SK-N-SH treated with all-trans-retinoic acid at 6 μM for 48 hours (cell line): ENCODE measurements around the gene EDNRB.

Experiments used
- ATAC-seq: fragments of 200-7000 bp; cut with Tn5 transposase; 3 replicates; pipeline ENCODE4 v1.9.1; 2020; ENCODE audit warnings: mild to moderate bottlenecking, moderate library complexity
- ARNTL ChIP-seq: fragments of 450-650 bp; formaldehyde crosslinking; IDR thresholded peaks from 2 replicates; pipeline ENCODE4 v1.5.0; 2020; ENCODE audit warnings: low read depth, mild to moderate bottlenecking, moderate library complexity, borderline replicate concordance
- BACH2 ChIP-seq: fragments of 250-450 bp; sonication (Bioruptor Pico); IDR thresholded peaks from 2 replicates; pipeline ENCODE4 v1.9.0; 2021; ENCODE audit warnings: mild to moderate bottlenecking, borderline replicate concordance
- CREB5 ChIP-seq: fragments of 250-450 bp; sonication (Bioruptor Pico); IDR thresholded peaks from 2 replicates; pipeline ENCODE4 v1.5.1; 2020; ENCODE audit warnings: low read depth, mild to moderate bottlenecking, moderate library complexity
- CSDC2 ChIP-seq: fragments of 250-450 bp; sonication (Bioruptor Pico); IDR thresholded peaks from 2 replicates; pipeline ENCODE4 v1.5.0; 2020; ENCODE audit warnings: mild to moderate bottlenecking, moderate library complexity
- CSRNP3 ChIP-seq: fragments of 250-450 bp; sonication (Bioruptor Pico); IDR thresholded peaks from 2 replicates; pipeline ENCODE4 v1.5.1; 2021; ENCODE audit warnings: mild to moderate bottlenecking, moderate library complexity
- ESRRG ChIP-seq: fragments of 250-450 bp; sonication (Bioruptor Pico); IDR thresholded peaks from 2 replicates; pipeline ENCODE4 v1.6.1; 2021; ENCODE audit warnings: mild to moderate bottlenecking
- GLIS3 ChIP-seq: fragments of 250-450 bp; sonication (Bioruptor Pico); IDR thresholded peaks from 2 replicates; pipeline ENCODE4 v1.5.0; 2020; ENCODE audit warnings: mild to moderate bottlenecking, moderate library complexity
- ISL1 ChIP-seq: fragments of 250-450 bp; sonication (Bioruptor Pico); IDR thresholded peaks from 2 replicates; pipeline ENCODE4 v2.1.2; 2022; ENCODE audit warnings: mild to moderate bottlenecking, moderate library complexity
- OSR1 ChIP-seq: fragments of 250-450 bp; sonication (Bioruptor Pico); IDR thresholded peaks from 2 replicates; pipeline ENCODE4 v1.8.0; 2022; ENCODE audit warnings: moderate library complexity, mild to moderate bottlenecking, inconsistent platforms
- PATZ1 ChIP-seq: fragments of 250-450 bp; sonication (Bioruptor Pico); IDR thresholded peaks from 2 replicates; pipeline ENCODE4 v1.8.0; 2020; ENCODE audit warnings: mild to moderate bottlenecking, moderate library complexity, borderline replicate concordance
- POU6F1 ChIP-seq: fragments of 250-450 bp; sonication (Bioruptor Pico); IDR thresholded peaks from 2 replicates; pipeline ENCODE4 v1.8.0; 2021; ENCODE audit warnings: low read depth, mild to moderate bottlenecking, moderate library complexity, borderline replicate concordance
- PPARA ChIP-seq: fragments of 250-450 bp; sonication (Bioruptor Pico); IDR thresholded peaks from 2 replicates; pipeline ENCODE4 v1.5.0; 2020; ENCODE audit warnings: mild to moderate bottlenecking, borderline replicate concordance
- RARB ChIP-seq: fragments of 250-450 bp; sonication (Bioruptor Pico); IDR thresholded peaks from 2 replicates; pipeline ENCODE4 v1.8.0; 2021; ENCODE audit warnings: mild to moderate bottlenecking, moderate library complexity
- SNAI2 ChIP-seq: fragments of 250-450 bp; sonication (Bioruptor Pico); IDR thresholded peaks from 2 replicates; pipeline ENCODE4 v1.5.0; 2020; ENCODE audit warnings: mild to moderate bottlenecking, moderate library complexity
- TCF4 ChIP-seq: fragments of 250-450 bp; sonication (Bioruptor Pico); IDR thresholded peaks from 2 replicates; pipeline ENCODE4 v1.8.0; 2021; ENCODE audit warnings: mild to moderate bottlenecking, moderate library complexity, borderline replicate concordance
- TOX ChIP-seq: fragments of 250-450 bp; sonication (Bioruptor Pico); IDR thresholded peaks from 2 replicates; pipeline ENCODE4 v1.8.0; 2021; ENCODE audit warnings: mild to moderate bottlenecking, moderate library complexity, borderline replicate concordance
- TSHZ2 ChIP-seq: fragments of 250-450 bp; sonication (Bioruptor Pico); IDR thresholded peaks from 2 replicates; pipeline ENCODE4 v1.5.0; 2020; ENCODE audit warnings: mild to moderate bottlenecking, moderate library complexity
- ZC3H10 ChIP-seq: fragments of 250-450 bp; sonication (Bioruptor Pico); IDR thresholded peaks from 2 replicates; pipeline ENCODE4 v1.5.1; 2021; ENCODE audit warnings: mild to moderate bottlenecking, moderate library complexity
- ZFP3 ChIP-seq: fragments of 250-450 bp; sonication (Bioruptor Pico); IDR thresholded peaks from 2 replicates; pipeline ENCODE4 v1.5.0; 2020; ENCODE audit warnings: mild to moderate bottlenecking, moderate library complexity
- ZFP30 ChIP-seq: fragments of 450-650 bp; formaldehyde crosslinking; IDR thresholded peaks from 2 replicates; pipeline ENCODE4 v1.5.0; 2022; ENCODE audit warnings: mild to moderate bottlenecking, moderate library complexity
- ZNF565 ChIP-seq: fragments of 450-650 bp; formaldehyde crosslinking; conservative IDR thresholded peaks from 2 replicates; pipeline ENCODE4 v1.5.0; 2020; ENCODE audit warnings: low read depth, mild to moderate bottlenecking, moderate library complexity
- ZNF70 ChIP-seq: fragments of 450-650 bp; formaldehyde crosslinking; IDR thresholded peaks from 2 replicates; pipeline ENCODE4 v1.5.0; 2020; ENCODE audit warnings: mild to moderate bottlenecking, moderate library complexity
- ZNF8 ChIP-seq: fragments of 450-650 bp; formaldehyde crosslinking; IDR thresholded peaks from 2 replicates; pipeline ENCODE4 v1.5.0; 2020; ENCODE audit warnings: mild to moderate bottlenecking, moderate library complexity

The EDNRB gene

GRCh38 chr13:77859450-77859849 is 59.2 kb downstream of the EDNRB start:
- no peak for ATAC-seq
- TF ChIP-seq ZNF8 (CRISPR knock-in tag) (no peak), GLIS3 (CRISPR knock-in tag) (no peak), CSRNP3 (CRISPR knock-in tag) (no peak), SNAI2 (no peak), RARB (CRISPR knock-in tag) (no peak), ZNF565 (no peak), POU6F1 (CRISPR knock-in tag) (no peak), ZNF70 (CRISPR knock-in tag) (no peak), ESRRG (no peak), CSDC2 (CRISPR knock-in tag) (no peak), BACH2 (CRISPR knock-in tag) (no peak), ZFP3 (CRISPR knock-in tag) (no peak), OSR1 (CRISPR knock-in tag) (no peak), ARNTL (CRISPR knock-in tag) (no peak), TOX (CRISPR knock-in tag) (no peak), CREB5 (CRISPR knock-in tag) (no peak), TSHZ2 (CRISPR knock-in tag) (no peak), ZFP30 (CRISPR knock-in tag) (no peak), ISL1 (CRISPR knock-in tag) (no peak)

GRCh38 chr13:77857531-77858209 is 61.0 kb downstream of the EDNRB start:
- TF ChIP-seq PPARA (CRISPR knock-in tag), result no peak
- no peak for TF ChIP-seq ZNF70 (CRISPR knock-in tag)
- no peak for TF ChIP-seq OSR1 (CRISPR knock-in tag)
- TF ChIP-seq BACH2 (CRISPR knock-in tag), result no peak
- no peak for TF ChIP-seq ARNTL (CRISPR knock-in tag)
- no peak for TF ChIP-seq RARB (CRISPR knock-in tag)
- no peak for TF ChIP-seq PATZ1 (CRISPR knock-in tag)
- TF ChIP-seq TSHZ2 (CRISPR knock-in tag), result no peak
- no peak for TF ChIP-seq CSDC2 (CRISPR knock-in tag)
- TF ChIP-seq CSRNP3 (CRISPR knock-in tag), result no peak
- no peak for TF ChIP-seq ISL1 (CRISPR knock-in tag)
- no peak for TF ChIP-seq TOX (CRISPR knock-in tag)
- no peak for TF ChIP-seq ZFP3 (CRISPR knock-in tag)
- TF ChIP-seq ESRRG, result no peak
- no peak for TF ChIP-seq ZC3H10 (CRISPR knock-in tag)
- no peak for TF ChIP-seq ZNF565
- no peak for TF ChIP-seq TCF4 (CRISPR knock-in tag)
- TF ChIP-seq GLIS3 (CRISPR knock-in tag), result no peak
- TF ChIP-seq ZFP30 (CRISPR knock-in tag), result no peak
- TF ChIP-seq, all 23 proteins: peak for 0
- ATAC-seq, result no peak
